Activated naive CD8-positive, alpha-beta T cell treated with anti-CD3 and anti-CD28 coated beads, Interleukin-2, amount 50 U/mL, for 24 hours (primary cell): ENCODE measurements around the gene LRRC56.

Experiments used
- ATAC-seq: fragments of 150-1000 bp; cut with Tn5 transposase; one replicate; pipeline ENCODE4 v1.10.0; 2021
- DNase-seq: peaks from one replicate; pipeline ENCODE4 v3.0.0; 2021
- H3K27ac Mint-ChIP-seq: one replicate; pipeline ENCODE4 v1.8.0; 2021; ENCODE audit warnings: mild to moderate bottlenecking, mixed read lengths
- H3K27me3 Mint-ChIP-seq: one replicate; pipeline ENCODE4 v1.8.0; 2021; ENCODE audit warnings: mixed read lengths
- H3K36me3 Mint-ChIP-seq: one replicate; pipeline ENCODE4 v1.8.0; 2021; ENCODE audit warnings: low read depth, mixed read lengths
- H3K4me1 Mint-ChIP-seq: one replicate; pipeline ENCODE4 v1.8.0; 2021; ENCODE audit warnings: mixed read lengths
- H3K4me3 Mint-ChIP-seq: one replicate; pipeline ENCODE4 v1.8.0; 2021; ENCODE audit warnings: mild to moderate bottlenecking, moderate library complexity, mixed read lengths
- H3K9me3 Mint-ChIP-seq: one replicate; pipeline ENCODE4 v1.8.0; 2021; ENCODE audit warnings: mixed read lengths

Gene LRRC56

DNA sequence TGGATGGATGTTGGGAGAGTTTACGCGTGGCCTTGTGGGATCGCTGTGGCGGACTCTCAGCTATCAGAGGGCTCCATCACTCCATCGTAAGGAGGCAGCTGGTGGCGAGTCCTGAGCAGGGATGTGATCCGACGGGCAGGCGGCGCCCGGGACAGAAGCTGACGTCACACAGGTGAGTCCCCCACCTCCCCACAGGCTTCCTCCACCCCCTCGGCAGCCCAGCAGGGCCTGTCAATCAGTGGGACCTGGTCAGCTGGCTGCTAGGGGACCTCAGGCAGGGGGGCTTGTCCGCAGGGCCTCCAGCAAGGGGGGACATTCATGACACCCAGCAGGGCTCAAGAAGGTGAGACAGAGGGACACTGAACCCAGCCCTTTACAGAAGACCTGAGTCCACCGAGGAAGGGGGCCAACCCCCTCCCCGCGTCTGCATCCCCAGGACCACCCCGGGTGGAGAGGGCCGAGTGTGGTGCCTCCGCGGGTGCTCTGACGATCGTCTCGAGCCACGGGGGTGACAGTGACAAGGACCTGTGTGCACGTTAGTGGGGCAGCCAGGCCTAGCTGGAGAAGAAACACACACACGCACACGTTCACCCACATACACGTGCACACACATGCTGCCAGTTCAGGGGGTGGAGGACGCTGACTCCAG, 9.0 kb upstream of the LRRC56 start:
- DNase-seq (no peak), ATAC-seq (no peak)
- no peaks in the 10 kb centered on the region for H3K4me1 Mint-ChIP-seq
- no peaks in the 10 kb centered on the region for H3K9me3 Mint-ChIP-seq
- no peaks in the 10 kb centered on the region for H3K27me3 Mint-ChIP-seq
- no peak overlapping the region for H3K4me3 Mint-ChIP-seq
- H3K27ac Mint-ChIP-seq: no peak overlapping the region
- H3K36me3 Mint-ChIP-seq: peaks cover 2% of the 10 kb centered on the region

DNA sequence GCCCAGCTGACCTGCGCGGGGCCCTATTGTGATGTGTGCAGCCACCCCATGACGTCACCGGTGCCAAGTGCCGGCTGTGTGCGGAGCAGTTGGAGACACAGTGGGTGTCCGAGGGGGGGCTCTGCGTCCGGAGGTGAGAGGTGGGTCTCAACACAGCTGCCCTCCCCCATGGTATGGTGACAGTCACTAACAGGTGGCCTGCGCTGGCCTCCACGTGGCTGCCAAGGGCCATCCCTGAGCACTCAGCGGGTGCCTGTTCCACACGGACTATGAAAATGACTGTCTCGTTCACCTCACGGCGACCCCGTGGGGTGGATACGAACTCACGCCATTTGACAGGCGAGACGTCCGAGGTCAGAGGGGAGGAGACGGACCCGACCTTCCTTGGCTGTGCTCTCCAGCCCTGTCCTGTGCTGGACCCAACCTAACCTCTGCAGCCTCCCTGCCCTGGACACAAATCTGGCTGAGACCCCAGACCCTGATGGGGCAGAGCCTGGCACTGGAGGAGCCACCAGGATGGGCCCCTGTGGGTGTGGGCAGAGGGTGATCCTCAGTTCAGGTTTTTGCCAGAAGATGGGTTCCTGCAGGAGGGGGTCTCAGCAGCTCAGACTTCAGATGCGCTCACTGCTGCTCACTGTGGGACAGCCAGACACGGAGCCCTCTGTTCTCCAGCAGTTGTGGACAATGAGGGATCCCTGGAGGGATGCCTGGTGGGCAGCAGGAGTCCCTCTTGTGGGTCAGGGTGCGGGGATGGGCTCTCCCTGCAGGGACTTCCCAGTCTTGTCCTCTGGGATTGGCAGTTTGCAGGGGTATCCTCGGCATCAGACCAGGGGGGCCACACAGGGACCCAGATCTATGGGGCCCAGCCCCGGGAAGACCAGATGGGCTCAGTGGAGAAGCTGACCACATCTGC, 8.3 kb upstream of the LRRC56 start:
- no peak overlapping the region for H3K27ac Mint-ChIP-seq
- ATAC-seq: no peak
- H3K27me3 Mint-ChIP-seq: no peaks in the 10 kb centered on the region
- H3K9me3 Mint-ChIP-seq: no peaks in the 10 kb centered on the region
- DNase-seq: no peak
- H3K36me3 Mint-ChIP-seq: peaks cover 2% of the 10 kb centered on the region
- no peak overlapping the region for H3K4me3 Mint-ChIP-seq
- no peaks in the 10 kb centered on the region for H3K4me1 Mint-ChIP-seq

DNA sequence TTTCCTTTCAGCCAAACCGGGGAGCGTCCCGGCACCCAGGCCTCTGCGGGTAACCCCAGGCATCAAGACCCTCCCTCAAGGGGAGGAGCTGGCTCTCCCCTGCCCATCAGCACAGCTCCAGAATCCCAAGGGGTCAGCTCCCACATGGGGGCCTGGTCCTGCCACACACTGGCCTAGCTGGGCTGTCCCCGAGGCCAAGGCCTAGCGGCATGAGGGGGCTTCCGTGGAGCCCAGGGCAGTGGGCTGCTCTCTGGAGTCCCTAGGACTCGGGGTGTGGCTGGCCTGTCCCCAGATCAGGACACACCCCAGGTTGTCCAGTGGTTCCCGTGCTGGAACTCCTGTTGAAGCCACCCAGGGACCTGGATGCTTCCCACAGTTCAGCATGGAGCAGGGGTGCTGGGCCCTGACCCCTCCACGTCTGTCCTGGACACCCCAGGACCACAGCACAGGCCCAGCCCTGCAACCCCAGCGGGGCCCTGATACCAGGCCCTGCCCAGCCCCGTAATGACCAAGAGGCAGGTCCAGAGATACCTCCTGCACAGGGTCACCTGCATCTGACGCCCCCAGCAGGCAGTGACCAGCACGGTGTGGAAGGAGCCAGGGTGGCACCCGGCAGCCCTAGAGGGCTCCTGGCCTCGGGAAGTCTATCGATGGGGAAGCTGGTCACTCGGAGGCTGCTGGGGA, 7.5 kb upstream of the LRRC56 start:
- H3K4me3 Mint-ChIP-seq: no peak overlapping the region
- peaks cover 2% of the 10 kb centered on the region for H3K36me3 Mint-ChIP-seq
- H3K27ac Mint-ChIP-seq: no peak overlapping the region
- DNase-seq (no peak), ATAC-seq (no peak)
- no peaks in the 10 kb centered on the region for H3K27me3 Mint-ChIP-seq
- H3K9me3 Mint-ChIP-seq: no peaks in the 10 kb centered on the region
- H3K4me1 Mint-ChIP-seq: no peaks in the 10 kb centered on the region

DNA sequence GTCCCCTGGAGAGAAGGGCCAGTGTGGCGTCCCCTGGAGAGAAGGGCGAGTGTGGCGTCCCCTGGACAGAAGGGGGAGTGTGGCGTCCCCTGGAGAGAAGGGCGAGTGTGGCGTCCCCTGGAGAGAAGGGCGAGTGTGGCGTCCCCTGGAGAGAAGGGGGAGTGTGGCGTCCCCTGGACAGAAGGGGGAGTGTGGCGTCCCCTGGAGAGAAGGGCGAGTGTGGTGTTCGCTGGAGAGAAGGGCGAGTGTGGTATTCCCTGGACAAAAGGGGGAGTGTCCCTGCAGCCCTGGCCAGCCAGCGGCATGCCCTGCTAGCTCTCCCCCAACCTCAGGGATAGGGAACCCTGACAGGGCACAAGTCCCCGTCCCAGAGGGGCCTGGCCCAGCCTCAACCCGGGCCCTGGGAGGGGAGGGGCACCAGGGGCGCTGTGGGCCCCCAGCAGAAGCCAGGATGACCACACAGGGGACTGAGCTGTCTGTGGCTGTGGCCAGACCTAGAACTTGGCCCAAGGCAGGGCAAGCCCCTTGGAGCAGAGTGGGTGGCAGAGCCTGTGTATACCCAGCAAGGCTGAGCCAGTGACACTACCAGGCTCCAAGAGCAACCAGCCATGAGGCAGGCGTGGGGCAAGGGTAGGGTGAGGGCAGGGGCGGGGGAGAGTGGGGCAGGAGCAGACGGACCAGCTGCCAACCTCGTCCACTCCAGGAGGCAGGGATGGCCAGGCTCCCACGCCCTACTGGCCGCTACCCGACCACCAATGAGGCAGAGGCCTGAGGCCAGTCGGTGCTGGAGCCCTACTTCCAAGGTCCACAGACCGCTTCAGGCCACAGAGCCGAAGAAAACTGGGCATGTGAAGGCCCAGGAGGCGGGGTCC, 6.1 kb upstream of the LRRC56 start:
- Mint-ChIP-seq H3K27ac (no peak overlapping the region), H3K4me3 (no peak overlapping the region), H3K27me3 (no peaks in the 10 kb centered on the region), H3K9me3 (no peaks in the 10 kb centered on the region), H3K4me1 (peaks cover 2% of the 10 kb centered on the region), H3K36me3 (peaks cover 2% of the 10 kb centered on the region)
- ATAC-seq (no peak), DNase-seq (no peak)

DNA sequence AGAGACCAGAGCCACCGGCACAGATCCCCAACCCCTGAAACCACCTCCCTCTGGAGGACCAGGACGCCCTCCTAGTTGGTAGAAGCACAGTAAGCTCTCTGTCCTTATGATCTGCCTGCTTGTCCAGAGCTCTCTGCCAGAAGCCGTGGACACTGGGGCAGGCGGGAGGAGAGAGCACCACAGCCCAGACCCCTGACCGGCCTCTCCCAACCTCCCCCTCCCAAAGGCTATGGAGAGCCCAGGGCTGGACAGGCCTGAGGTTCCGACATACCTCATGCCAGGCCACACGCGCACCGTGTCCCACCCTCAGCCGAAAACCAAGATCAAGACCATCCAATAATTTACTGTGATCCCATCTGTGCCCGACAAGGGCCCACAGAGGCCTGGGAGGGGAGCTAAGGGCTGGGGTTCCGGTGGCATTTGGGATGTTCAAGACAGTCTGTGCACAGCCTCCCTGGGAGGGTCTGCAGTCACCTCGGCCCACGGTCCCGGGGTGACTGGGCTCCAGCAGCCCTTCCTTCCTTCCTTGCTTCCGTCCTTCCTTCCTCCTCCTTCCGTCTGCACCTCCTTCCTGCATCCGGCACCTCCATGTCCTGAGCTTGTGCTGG, 5.3 kb upstream of the LRRC56 start:
- no peaks in the 10 kb centered on the region for H3K27me3 Mint-ChIP-seq
- H3K4me3 Mint-ChIP-seq: no peak overlapping the region
- H3K36me3 Mint-ChIP-seq: peaks cover 2% of the 10 kb centered on the region
- H3K9me3 Mint-ChIP-seq: no peaks in the 10 kb centered on the region
- DNase-seq (no peak), ATAC-seq (no peak)
- no peak overlapping the region for H3K27ac Mint-ChIP-seq
- H3K4me1 Mint-ChIP-seq: peaks cover 5% of the 10 kb centered on the region

DNA sequence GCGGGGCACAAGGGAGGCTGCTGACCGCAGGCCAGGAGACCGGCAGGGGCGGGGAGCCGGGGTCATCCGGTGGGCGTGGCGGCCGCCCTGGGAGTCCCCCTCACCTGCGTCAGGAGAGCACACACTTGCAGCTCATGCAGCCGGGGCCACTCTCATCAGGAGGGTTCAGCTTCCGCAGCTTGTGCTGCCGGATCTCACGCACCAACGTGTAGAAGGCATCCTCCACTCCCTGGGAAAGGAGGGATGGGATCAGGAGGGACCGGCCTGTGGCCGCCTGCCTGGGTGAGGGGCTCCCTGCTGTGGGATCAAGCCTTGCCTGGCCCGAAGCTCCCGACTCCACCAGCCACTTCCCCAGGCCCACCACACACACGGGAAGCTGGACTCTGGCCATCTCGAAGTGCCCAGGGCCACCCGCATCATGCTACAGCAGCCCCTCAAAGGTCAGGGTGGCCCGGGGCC, 4.8 kb upstream of the LRRC56 start:
- peaks cover 2% of the 10 kb centered on the region for H3K36me3 Mint-ChIP-seq
- no peaks in the 10 kb centered on the region for H3K9me3 Mint-ChIP-seq
- H3K4me1 Mint-ChIP-seq: peaks cover 9% of the 10 kb centered on the region
- no peak overlapping the region for H3K4me3 Mint-ChIP-seq
- ATAC-seq: no peak
- no peak overlapping the region for H3K27ac Mint-ChIP-seq
- DNase-seq: no peak
- no peaks in the 10 kb centered on the region for H3K27me3 Mint-ChIP-seq

DNA sequence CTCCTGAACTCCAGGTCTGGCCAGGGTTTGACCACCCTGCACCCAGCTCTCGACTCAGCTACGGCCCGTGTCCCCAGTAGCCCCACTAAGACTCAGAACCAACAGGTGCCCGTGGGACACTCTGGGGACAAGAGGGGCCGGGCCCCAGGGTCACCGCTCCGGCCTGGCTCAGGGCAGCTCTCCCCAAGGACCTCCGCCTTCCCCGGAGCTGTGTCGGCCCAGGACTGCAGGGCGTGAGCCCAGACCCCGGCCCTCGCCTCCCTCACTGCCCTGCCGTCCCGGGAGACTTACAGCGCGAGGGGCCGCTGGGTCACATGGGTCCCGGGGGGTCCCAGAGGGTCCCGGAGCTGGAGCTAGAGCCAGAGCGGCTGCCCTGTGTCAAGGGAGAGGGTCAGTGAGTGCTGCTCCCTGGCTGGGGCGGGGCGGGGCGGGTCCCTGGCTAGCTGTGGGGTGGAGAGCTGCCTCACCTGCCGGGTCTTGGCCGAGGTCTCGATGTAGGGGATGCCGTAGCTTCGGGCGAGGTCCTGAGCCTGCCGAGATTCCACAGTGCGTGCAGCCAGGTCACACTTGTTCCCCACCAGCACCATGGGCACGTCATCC, 4.2 kb upstream of the LRRC56 start:
- no peak overlapping the region for H3K27ac Mint-ChIP-seq
- peaks cover 13% of the 10 kb centered on the region for H3K4me1 Mint-ChIP-seq
- no peak overlapping the region for H3K4me3 Mint-ChIP-seq
- DNase-seq (no peak), ATAC-seq (no peak)
- peaks cover 2% of the 10 kb centered on the region for H3K36me3 Mint-ChIP-seq
- no peaks in the 10 kb centered on the region for H3K9me3 Mint-ChIP-seq
- H3K27me3 Mint-ChIP-seq: no peaks in the 10 kb centered on the region

DNA sequence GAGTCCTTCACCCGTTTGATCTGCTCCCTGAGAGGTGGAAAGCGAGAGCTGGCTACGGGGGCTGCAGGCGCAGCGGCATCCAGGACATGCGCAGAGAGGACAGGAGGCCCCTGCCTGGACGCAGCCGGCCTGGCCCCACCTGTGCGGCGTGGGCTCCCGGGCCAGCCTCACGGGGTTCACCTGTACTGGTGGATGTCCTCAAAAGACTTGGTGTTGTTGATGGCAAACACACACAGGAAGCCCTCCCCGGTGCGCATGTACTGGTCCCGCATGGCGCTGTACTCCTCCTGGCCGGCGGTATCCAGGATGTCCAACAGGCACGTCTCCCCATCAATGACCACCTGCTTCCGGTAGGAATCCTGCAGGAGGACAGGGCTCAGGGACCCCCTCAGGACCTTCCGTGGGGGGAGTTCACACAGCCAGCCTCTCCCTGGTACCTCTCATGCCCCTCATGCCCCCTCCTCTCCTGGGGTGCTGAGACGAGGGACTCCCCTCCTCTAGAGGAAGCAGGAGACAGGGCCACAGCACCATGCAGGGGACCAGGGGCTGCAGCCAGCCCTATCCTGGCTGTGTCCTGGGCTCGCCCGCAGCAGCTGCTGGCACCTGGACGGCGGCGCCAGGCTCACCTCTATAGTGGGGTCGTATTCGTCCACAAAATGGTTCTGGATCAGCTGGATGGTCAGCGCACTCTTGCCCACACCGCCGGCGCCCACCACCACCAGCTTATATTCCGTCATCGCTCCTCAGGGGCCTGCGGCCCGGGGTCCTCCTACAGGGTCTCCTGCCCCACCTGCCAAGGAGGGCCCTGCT, 3.5 kb upstream of the LRRC56 start:
- no peaks in the 10 kb centered on the region for H3K27me3 Mint-ChIP-seq
- DNase-seq: no peak
- no peak for ATAC-seq
- H3K9me3 Mint-ChIP-seq: no peaks in the 10 kb centered on the region
- H3K27ac Mint-ChIP-seq: no peak overlapping the region
- peaks cover 2% of the 10 kb centered on the region for H3K36me3 Mint-ChIP-seq
- H3K4me3 Mint-ChIP-seq: peak overlapping the region; percentile 74
- peaks cover 16% of the 10 kb centered on the region for H3K4me1 Mint-ChIP-seq

DNA sequence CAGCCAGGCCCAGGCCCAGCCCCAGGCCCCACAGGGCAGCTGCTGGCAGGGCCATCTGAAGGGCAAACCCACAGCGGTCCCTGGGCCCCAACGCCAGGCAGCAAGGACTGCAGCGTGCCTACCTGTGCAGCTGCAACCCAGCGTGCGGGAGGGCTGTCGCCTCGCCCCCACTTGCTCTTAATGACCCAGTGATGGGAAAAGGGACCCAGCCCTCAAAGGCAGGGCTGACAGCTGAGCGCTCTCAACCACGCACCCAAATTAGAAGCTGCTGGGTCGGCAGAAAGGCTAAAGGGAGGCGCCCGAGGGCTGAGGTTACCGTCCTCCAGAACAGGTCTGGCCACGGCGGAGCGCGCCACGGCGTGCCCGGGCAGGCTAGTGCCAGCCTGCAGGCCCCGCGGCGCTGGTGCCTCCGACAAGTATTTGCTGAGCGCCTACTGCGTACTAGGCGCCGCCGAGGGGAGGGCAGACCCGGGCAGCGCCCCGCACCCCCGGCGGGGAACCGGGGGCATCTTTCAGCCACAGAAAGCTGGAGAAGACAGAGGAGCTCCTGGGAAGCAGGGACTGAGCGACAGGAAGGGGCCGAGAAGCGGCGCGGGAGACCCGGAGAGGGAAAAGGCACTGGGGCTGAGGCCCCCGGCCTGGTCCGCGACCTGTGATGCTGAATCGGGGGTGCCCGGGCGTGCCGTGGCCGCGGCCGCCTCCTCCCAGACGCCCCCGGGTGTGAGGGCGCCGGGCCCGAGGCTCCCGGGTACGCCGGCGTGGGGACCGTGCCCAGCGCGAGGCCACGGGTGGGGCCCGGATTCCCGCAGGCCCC, 2.7 kb upstream of the LRRC56 start:
- Mint-ChIP-seq H3K9me3 (no peaks in the 10 kb centered on the region), H3K27ac (no peak overlapping the region), H3K4me3 (peak overlapping the region; percentile 74), H3K4me1 (peaks cover 17% of the 10 kb centered on the region), H3K36me3 (peaks cover 2% of the 10 kb centered on the region), H3K27me3 (no peaks in the 10 kb centered on the region)
- peak; percentile 0 for ATAC-seq
- DNase-seq: peak; percentile 41

DNA sequence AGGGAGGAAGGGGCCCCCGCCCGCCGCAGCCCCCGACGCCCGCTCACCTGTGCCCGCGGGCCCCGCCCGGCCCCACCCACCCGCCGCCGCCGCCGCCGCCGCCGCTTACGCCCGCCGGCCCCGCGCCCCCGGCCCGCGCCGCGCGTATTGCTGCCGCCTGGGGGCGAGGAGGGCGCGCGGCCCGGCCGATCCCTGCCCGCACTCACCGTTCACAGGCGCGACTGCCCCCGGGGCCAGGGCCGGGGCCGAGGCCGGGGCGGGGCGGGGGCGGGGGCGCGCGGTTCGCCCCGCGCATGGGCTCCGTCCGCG, 2.2 kb upstream of the LRRC56 start:
- Mint-ChIP-seq H3K4me3 (no peak overlapping the region), H3K27me3 (no peaks in the 10 kb centered on the region), H3K9me3 (no peaks in the 10 kb centered on the region), H3K27ac (no peak overlapping the region), H3K4me1 (peaks cover 17% of the 10 kb centered on the region), H3K36me3 (peaks cover 2% of the 10 kb centered on the region)
- peak; percentile 4 for ATAC-seq
- DNase-seq: no peak

DNA sequence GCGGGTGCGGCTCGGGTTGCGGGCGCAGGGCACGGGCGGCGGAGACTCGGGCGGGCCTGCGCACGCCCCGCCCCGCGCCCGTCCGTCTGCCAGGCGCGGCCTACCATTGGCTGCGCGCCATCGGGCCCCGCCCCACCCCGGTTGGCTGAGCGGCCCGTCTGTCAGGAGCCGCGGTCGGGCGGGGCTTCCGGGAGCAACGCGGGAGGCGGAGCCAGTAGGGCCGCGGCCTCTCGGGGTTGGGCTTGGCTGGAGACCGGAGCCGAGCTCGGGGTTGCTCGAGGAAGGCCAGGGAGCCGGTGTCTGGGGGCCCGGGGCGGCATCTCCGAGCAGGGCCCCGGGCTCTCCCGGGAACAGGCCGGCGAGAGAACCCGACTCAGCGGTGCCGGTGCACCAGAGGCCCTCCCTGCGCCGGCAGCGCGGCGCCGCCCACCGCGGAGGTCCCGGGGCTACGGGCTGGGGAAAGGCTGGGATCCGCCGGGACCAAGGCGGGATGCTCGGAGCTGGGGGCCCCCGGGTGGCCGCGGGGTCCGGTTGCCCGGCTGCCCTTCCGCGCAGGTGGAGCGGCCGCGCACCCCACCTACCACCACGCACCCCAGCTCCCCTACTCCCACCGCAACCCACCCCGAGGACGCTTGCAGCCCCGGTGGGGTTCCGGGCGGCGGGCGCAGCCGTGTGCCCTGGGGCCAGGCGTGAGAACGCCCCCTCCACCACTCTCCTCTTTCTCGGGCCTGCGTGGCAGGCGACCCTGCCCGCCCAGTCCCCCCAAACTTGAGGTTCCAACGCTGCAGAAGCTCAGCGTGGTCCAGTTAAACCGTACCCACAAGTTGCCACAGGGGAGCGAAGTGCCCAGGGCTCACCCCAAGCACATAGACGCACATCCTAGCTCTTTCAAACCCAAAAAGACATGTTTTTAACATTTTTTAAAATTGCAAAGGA, 1.5 kb upstream of the LRRC56 start, which contains the start of gene HRAS:
Gene HRAS (minus strand): TSS at position 58 of the 936 bp plus-strand sequence.
- H3K36me3 Mint-ChIP-seq: peaks cover 2% of the 10 kb centered on the region
- H3K4me1 Mint-ChIP-seq: peaks cover 17% of the 10 kb centered on the region
- H3K9me3 Mint-ChIP-seq: no peaks in the 10 kb centered on the region
- peak within 1 kb of the TSS; percentile 92 for H3K27ac Mint-ChIP-seq
- peak within 1 kb of the TSS; percentile 90 for H3K4me3 Mint-ChIP-seq
- no peaks in the 10 kb centered on the region for H3K27me3 Mint-ChIP-seq
- DNase-seq: peak; percentile 98
- peak; percentile 90 for ATAC-seq
